Bone marrow (tissue), 2 donors: Measurements from ENCODE around the gene C4orf54.

ENCODE experiments used
- DNase-seq, 2 donors: peaks; one replicate each; lab custom pipeline; 2025; lab: John Stamatoyannopoulos, UW

C4orf54 gene

DNA sequence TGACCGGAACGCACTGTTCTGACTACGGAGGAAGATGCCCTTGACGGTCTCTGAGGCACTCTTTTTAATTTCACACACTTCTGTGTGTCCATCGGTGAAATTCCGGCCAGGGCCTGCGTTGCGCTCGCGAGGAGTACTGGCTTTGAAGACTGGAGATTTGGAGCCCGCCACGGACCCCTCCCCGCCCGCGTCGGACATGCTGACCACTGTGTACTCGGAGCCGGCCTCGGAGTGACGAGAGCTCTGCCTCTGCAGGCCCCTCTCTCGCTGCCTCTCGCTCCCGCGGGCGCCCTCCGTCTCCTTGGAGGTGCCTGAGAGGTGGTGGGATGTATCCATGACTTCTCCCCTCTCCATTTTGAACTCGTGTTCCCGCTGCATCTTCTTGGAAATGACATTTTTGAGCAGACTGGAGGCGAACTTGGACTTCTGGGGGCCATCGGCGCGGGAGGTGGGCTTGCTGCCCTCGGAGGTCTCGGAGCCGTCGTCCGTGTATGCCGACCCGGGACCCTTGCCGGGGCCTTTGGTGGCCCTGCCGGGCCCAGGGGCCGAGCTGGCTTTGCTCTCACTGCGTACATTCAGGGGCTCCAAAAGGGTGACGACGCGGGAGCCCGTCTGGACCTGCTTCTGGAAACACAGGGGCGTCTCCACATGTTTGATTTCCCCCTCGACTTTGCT lies 5.7 kb downstream of the C4orf54 start:
- DNase-seq: no peak

DNA sequence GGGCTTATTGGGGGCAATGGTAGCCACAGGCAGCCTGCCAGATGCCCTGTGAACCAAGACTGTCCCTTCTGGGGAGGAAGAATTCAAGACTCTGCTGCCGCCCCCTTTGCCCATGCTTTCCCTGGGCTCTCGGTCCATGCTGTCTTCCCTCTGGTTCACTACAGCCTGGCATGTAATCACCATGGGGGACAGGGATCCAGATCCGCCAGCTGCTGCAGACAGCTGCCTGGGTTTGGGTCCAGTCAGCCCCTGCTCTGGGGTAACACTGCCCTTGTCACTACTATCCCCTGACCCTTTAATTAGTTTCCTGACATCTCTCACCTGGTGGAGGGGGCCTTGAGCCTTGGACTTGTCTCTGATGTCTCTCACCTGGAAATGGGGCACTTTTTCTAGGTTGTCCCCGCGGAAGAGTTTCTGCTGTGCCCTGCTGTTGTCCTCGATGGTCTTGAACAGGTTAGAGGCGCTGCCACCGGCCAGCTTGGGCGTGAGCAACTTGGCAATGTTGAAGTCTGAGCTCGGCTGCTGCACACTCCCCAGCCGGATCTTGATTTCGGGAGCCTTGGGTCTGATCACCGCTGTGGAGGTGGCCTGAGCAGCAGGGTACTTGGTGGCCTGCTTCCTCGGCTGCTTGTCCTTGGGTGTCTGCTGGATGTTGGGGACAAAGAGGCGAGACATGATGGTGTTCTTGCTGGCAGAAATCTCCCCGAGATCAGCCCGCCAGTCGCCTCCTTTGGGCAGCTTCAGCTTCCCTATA lies 6.4 kb downstream of the C4orf54 start:
- no peak for DNase-seq

DNA sequence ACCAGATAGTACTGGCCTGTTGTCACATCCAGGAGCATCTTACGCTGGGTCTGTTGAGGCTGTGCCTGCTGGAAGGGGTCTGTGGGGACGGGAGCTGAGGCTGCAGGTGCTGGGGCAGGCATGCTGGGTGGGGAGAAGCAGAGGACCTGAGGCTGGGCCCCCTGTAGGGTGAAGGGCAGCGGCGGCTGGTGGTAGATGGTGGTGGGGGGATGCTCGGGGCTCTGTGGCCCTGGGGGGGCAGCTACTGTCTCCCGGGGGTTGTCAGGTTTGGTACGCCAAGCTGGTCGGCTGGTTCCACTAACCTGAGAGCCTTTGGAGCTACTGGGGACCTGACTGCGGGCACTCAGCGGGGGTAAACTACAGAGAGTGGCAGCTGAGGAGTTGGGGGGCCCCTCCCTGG lies 7.8 kb downstream of the C4orf54 start:
- no peak for DNase-seq

DNA sequence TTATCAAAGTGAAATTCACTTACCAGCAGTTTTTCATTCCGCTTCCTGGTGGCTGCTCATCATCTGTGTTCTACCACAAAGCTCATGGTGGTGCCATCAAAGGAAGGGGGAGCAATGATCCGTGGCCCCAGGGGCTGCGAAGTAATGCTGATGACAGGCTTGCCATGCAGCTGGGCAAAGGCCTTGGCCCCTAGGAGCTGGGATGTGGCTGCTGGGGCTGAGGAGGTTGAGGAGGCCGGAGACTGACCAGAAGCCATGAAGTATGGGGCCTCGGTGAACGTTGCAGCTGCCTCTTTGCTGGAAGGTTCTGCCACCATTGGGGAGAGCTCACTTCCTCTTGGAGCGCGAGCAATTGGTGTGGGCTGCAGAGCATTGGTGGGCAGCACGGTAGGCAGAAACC lies 8.4 kb downstream of the C4orf54 start:
- no peak for DNase-seq

DNA sequence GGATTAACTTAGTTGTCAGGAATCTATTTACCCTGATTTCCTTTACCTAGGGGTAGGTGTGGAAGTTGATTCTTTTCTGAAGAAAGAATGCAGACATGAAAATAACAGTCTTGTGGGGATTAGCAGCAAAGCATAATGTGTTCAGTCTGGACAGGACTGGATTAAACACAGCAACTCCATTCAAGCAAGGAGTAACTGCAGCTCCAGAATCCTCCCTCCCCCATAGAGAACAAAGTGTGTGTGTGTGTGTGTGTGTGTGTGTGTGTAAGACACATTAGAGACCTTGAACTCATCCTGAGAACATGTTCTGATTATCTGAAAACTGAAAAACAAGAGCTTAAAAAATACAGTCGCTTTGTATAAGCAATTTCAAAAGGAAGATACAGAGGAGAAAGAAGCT lies 9.3 kb downstream of the C4orf54 start:
- DNase-seq: no peak

DNA sequence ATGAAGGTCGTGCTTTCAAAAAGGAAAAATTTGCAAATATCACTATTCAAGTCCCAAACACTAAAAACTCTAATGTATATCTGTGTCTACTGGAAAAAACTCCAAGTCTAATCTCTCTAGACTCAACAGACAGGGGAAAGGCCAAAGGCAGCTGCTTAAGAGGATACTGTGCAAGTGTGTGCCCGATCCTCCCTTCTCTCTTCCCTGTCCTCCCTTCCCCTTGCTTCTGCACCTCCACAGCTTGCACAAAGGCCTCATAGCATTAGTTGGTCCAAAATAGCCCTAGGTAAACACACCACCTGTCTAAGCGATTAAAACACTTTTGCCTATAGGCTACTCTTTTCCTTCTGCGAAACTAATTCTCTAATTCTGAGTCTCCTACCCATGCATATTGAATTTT lies 10.6 kb downstream of the C4orf54 start:
- no peak for DNase-seq

DNA sequence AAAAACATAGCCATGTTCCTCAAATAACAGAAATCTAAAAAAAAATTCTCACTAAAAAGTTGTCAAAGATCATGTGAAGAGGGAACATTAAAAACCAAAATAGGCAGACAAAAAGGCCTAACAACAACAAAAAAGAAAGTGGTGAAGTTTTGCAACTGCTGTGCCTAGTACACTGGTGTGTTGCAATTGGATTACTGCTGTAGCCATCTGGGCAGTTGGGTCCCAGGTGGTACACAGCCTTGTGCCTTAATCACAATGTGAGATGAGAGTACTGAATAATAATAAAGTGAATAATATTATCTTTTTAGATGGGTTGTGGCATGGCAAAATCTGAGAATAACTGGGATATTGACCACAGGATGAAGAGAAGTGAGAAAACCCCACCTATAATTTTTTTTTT lies 12.0 kb downstream of the C4orf54 start:
- DNase-seq: no peak

DNA sequence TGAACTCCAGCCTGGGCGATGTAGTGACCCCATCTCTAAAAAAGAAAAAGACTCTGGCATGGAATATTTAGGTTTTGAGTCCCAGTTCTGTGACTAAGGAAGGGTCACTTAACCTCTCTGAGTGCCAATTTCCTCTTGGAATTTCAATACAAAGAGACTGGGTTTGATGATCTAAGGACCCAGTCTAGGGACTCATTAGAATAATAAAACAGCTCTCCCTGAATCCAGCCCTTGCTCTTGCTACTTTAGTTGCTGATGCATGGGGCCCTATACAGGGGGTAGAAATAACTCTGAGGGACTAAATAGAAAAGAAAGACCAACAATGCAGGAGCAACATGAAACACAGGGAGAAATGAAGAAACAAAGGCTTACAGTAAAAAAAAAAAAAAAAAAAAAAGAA lies 12.6 kb downstream of the C4orf54 start:
- DNase-seq: no peak

DNA sequence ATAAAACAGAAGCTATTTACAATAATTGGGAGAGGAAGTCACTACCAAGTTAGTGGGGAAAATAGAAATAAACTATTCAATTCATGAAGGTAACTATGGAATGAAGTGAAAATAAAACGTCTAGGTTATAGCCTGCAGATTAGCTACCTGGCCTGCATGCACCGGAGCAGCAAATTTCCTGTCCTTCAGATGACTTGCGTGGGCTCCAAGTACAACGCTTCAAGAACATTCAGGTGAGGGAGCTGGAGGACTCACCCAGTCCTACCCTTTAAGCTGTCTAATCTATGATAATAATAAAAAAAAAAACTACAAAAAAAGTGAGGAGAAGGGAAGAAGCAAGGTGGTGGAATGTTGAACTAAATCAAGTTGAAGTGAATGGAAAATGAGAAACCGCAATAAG lies 13.2 kb downstream of the C4orf54 start:
- DNase-seq: no peak

DNA sequence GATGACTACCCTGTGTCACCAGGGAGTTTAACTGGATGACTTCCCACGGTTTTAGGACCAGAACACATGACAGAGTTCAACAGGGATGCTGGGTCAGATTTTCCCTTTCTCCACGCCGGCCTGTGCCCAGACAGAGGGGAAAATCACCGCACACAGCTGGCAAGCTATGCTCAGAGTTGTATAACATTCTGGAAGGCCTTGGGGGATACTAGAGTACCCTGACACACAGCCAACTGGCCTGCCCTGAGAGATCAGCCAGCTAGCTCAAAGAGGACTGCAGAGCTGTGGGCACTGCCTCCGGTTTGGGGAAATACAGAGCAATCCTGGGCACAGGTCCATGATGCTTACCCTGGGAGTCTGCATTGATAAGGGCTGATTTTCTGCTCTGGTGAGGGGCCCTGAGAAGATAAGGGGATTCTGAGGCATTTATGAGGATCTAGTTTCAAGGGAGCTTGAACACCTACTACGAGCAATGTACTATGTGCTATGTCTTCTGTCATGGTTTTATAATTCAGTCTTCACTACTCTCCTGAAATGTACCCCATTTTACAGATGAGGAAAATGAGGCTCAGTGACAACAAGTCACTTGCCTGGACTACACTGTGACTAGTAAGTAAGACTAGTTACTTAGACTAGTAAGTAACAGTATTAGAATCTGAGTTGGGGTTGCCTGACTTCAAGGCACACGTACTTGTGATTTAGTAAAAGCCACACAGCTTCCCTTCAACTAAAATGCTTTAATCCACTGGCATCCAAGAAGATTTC lies 14.7 kb downstream of the C4orf54 start:
- no peak for DNase-seq

DNA sequence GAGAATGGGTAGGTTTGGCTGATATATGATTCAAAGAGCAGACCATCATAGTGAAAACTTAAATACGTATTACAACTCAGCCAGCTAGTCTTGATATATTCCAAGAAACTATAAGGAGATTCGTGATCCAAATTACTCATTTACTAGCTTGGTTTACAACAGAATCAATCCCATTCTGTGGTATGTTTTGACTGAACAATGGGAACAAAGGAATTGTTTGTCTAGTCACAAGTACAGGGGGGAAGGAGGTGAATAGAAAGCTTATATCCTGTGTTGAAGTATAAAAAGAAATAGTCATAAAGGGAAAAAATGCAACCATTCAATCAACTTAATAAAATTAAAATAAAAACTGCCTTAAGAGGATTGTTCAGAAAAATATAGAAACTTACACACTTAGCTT lies 17.0 kb downstream of the C4orf54 start:
- no peak for DNase-seq

DNA sequence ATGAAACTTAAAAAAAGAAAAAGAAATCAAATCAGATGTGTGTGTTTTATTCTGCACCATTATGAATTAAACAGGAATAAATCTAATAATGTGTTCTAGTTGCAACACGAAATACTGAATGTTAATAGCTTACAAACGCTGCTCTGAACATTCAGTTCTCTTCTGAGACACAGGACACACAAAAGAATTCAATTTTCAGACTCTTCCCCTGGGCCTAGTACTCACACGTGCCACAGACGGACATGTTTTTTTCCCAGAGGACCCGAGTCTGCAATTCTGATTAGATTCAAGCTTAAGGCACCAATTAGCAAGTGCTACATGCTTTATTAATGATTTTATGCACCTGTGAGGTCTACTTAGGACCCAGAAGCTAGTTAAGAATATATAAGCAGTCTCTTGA lies 20.5 kb downstream of the C4orf54 start:
- no peak for DNase-seq

DNA sequence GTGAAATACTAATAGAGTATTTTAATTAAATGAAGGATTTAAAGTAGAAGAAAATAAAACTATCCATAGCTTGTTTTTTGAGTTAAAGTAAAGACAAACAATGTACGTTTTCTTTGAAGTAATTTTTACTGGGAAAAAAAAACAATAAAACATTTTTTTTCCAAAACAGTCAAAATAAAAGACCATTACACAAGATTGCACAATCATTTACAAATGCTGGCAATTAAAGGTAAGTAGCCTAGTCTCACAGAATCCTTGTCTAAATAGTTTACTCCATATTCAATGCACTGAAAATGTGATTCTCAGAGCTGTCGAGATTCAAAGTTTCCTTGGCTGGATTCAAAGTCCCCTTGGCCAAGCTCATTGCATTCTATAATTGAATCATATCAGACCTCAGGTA lies 21.2 kb downstream of the C4orf54 start:
- DNase-seq: no peak

DNA sequence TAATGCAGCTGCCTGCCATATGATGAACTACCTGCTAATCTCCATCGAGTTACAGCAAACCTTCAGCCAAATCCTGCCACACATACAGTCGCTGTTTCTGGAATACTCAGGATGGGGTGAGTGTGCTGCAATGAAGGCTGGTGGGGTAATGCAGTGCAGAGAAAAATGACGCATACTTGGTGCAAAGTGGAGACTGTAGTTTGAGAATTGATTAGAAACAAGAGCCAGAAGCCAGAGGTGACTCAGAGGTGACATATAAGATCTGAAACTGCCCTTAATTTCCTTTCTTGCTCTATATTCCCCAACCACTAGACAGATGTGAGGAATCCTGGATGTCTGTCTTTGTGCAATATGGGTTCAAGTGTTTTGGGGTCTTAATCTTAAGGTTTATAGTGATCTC lies 22.0 kb downstream of the C4orf54 start:
- DNase-seq: no peak

DNA sequence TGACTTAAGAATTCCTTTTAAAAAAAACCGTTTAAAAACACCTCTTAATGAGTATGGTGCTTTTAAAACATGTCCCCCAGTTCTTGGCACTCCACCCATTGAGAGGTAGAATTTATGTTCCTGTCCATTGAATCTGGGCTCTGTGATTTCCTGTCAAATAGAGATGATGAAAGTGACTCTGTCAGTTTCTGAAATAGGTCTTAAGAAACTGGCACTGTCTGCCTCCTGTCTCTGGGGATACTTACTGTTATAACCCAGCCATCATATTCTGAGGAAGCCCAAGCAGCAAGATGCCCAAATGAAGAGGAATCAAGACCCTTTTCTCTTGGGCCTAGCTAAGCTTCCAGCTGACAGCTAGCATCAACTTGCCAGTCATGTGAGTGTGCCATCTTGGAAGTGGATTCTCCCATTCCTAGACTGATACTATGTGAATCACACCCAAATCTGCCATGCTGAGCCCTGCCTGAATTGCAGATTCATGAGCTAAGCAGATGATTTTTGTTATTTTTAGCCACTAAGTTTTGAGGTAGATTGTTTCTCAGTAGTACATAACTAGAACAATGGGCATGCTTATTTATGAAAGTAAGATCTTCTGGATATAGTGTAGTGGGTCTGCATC lies 22.8 kb downstream of the C4orf54 start:
- no peak for DNase-seq

DNA sequence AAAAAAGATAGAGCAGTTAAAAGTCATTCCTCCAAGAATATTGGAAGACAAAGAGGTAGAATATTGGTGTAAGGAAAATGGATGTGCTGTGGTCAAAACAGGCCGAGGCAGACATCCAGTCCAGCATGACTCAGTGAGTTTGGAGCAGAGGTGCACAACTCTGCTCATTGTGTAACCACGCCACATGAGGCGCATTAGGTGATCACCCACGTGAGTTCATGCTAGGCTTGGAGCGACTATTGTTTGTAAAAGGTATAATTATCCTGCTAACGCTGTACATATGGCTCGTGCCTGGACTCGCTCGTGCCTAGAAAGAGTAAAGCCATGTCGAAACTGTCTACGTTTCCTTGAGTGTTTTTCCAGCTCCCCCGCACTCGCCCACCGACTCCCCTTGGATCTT lies 23.9 kb downstream of the C4orf54 start:
- no peak for DNase-seq

DNA sequence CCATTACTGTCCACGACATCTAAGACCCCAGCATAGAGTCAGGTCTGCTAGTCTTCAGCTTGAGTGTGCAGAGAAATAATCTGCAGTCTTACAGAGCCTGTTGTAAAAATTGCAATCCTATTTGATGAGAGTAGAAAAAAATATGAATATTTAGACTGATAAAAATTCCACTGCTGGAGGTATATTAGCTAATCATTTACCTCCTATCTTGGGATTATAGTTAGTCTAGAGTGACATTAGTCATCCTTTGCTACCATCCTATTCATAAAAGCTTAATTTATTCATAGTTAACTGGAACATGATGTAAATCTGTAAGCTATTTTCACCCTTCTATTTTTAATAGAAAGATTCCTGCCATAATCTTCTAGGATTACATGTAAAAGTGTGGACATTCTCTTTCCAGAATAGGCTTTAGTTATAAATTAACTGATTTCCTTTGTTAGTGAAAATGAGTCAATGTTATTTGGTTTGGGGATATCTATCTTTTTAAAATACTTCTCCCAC lies 26.7 kb downstream of the C4orf54 start:
- DNase-seq: no peak

DNA sequence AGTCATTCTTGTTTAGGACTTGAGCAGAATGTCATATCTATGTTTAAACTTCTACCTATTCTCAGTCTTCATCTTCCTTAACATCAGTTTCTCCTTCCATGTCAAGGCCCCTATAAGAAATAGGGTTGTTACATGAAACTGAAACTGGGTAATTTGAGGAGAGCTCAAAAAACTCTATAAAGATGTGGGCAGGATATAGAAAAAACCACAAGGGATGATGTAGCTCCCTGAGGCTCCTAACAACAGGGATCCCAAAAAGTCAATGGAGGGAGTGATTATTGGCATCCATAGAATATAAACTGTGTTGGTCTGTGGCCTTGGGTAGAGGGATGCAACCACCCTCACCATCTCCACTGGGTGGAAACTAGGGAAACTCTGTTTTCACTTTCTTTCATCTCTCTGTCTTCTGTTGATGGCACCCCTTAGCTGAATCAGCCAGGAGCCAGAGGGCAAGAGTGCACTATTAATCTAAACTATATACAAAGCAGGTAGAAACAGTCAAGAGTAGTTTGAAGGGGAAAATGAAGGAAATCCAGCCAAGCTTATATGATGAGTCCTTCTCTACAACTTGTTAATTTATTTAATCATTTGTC lies 27.6 kb downstream of the C4orf54 start:
- no peak for DNase-seq

DNA sequence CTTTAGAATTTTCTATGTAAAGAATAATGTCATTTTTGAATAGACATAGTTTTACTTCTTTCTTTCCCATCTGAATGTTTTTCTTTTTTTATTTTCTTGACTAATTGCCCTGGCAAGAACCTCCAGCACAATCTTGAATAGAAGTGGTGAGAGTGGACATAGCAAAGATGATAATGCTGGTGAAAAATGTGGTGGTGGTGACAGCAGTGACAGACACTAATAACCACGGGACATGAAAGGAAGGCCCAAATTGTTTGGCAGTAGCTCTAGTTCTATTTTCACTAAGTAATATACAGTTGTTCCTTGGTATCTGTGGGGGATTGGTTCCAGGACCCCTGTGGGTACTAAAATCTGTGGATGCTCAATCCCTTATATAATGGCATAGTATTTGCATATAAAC lies 29.6 kb downstream of the C4orf54 start:
- no peak for DNase-seq

DNA sequence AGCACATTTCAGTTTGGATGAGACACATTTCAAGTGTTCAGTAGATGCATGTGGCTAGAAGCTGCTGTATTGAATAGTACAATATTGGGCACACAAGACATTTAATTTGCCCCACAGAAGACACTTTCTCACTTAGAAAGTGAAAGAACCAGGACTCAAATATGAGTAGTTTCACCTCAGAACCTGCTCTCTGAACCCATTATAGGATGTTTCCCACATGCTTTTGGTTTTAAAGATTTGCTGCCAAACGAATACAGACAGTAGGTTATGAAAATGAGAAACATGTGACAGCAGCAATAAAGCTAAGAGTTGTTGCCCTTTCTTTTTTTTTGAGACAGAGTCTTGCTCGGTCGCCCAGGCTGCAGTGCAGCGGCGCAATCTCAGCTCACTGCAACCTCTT lies 32.3 kb downstream of the C4orf54 start:
- no peak for DNase-seq

DNA sequence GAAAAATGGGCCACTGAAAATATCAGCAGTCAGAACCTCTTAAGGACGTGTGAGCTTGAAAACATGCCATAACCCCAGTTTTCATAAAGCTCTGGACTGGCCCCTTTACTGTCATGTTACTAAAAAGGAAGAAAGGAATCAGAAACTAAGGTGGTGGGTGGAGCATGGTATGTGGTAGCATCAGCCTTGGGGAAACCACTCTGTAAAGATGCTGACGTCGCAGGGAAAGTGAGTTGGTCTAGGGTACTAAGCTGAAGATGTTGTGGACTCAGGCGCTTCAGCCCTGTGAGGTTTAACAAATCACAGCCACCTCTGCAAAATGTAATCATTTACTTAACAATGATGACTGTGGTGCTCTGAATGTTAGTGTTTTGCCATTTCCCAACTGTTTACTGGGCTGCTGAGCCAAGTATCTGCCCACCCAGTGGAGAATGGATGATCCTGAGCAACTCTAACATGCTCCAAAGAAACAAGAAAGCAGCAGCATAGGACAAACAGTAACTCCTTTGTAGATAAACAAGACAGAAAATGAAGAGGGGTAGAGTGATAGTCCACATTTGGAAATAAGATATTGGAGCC lies 33.4 kb downstream of the C4orf54 start:
- DNase-seq: no peak

DNA sequence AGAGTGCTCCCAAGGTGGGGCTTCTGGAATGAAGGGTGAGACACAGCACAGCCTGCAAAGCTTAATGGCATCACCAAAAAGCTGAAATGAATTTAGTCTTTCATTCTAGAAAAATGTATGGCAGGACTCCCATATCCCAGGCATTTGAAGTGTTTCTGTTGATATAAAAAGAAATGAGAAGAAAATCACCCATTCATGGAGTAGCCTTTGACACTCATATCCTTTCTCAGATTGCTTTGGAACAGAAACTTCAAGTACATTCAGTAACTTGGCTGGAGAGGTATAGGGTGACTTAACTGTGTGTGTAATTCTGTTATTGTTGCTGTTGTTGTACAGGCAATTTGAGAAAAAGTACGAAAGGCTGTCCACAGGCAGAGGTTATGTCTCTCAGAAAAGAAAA lies 35.3 kb downstream of the C4orf54 start:
- no peak for DNase-seq
